NCI-H345 treated with DMSO at 0.1 percent for 48 hours (cell line): ENCODE measurements around the gene TRIP10.
"Not testable (repeated sequence)": the region's sequence is repeated elsewhere in the genome, so short reads cannot be mapped to it uniquely, and the experiment has no call there.

Source experiments
- DNase-seq: peaks from one replicate; lab custom pipeline; 2025; ENCODE audit not compliant: unreplicated experiment; lab: John Stamatoyannopoulos, UW

Gene TRIP10

DNA sequence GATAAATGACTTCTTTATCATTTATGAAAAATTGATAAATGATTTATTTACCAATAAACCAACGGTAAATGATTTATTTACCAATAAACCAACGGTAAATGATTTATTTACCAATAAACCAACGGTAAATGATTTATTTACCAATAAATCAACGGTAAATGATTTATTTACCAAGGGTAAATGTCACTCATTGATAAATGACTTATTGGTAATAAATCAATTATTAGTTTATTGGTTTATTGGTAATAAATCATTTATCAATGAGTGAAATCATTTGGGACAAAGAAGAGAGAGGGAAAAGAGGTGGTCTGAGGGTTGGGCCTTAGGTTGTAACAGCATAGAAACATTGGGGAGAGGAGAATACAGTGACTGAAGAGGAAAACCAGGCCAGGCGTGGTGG, 54.5 kb downstream of the TRIP10 start:
- DNase-seq = no peak

DNA sequence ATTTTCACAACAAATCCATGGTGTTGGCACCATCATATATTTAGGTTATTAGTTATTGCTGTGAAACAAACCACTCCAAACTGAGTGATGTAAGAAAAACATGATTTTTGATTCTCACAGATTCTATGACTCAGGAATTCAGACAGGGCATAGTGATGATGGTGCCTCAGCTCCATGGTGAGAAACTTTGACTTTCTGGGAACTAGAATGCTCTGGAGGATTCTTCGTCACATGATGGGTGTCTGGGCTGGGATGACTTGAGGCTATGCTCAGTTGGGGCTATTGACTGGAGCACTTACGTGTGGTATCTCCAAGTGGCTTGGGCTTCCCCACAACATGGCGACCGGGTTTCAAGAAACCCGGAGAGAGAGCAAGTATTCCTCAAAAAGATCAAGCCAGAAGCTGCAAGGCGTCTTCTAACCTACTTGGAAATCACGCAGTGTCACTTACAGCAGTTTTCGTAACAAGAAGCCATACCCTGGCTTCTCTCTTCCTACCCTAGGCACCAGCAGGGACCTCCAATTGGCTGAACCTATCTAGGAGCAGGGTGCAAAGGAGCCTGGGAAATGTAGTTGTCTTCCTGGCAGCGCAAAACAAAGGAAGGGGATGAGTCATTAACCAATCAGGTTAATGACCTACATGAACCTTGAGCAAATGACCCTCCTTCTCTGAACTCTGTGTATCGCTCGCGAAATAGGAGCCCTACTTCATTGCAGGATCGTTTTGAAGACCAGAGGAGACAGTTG, 55.4 kb downstream of the TRIP10 start:
- no peak for DNase-seq

DNA sequence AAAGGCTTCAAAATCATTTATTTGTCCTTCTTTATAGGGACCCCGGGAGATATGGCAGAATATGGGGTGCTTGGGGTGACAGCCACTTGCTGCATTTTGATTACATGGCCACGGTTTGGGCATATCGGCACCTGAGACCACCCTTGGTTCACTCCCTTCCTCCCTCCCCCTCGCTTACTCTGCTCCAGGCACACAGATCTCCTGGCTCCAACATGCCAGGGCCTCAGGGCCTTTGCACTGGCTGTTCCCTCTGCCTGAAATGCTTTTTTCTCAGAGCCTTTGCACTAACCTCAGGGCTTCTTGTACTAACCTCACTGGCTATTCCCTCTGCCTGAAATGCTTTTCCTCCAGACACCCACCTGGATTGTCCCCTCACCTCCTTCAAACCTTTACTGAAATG, 56.8 kb downstream of the TRIP10 start:
- no peak for DNase-seq

DNA sequence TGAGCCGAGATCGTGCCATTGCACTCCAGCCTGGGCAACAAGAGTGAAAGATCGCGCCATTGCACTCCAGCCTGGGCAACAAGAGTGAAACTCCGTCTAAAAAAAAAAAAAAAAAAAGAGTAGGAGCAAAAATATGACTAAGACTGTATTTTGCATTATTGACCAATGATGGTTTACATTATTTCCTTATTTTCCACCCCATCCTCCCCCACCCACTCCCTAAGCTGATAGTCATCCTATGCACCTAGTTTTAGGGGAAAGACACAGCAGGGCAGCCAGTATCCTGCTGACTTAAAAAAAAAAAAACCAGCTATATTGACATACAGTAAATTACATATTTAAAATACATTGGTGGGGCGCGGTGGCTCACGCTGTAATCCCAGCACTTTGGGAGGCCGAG, 58.2 kb downstream of the TRIP10 start:
- DNase-seq = no peak

DNA sequence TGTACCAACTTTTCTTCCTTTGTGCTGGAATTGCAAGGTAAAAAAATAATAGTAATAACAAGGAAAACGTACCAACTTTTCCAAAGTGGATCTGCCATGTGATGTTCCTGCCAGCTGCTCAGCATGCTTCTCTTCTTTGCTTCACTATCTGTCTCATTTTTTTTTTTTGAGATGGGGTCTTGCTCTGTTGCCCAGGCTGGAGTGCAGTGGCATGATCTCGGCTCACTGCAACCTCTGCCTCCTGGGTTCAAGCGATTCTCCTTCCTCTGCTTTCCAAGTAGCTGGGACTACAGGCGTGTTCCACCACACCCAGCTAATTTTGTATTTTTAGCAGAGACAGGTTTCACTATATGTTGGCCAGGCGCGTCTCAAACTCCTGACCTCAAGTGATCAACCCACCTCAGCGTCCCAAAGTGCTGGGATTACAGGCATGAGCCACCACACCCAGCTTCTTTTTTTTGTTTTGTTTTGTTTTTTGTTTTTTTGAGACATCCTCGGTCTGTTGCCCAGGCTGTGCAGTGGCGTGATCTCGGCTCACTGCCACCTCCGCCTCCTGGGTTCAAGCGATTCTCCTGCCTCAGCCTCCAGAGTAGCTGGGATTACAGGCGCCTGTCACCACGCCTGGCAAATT, 60.8 kb downstream of the TRIP10 start:
- DNase-seq = not testable (repeated sequence)

DNA sequence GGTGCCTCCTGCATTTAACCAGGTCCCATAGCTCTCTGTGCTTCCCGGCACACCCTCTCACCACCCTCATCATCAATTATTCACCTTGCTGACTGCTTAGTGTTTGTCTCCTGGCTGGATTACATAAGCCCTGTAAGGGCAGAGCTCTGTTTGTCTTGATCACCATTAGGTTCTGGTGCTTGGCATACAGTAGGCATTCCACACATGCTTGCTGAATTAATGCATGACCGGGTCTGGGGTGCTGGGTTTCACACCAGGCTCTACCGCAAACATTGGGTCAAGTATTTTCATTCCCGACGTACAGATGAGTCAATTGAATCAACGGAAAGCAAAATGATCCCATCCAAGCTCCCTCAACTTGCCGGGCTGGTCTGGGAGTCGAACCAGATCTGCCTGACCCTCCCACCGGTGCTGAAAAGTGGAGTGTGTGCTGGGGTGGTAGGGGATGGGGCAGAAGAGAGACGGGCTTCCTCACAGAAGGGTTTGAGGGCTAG, 61.6 kb downstream of the TRIP10 start:
- DNase-seq = no peak
